ENCODE data around the gene NUDT5.

The NUDT5 gene

DNA sequence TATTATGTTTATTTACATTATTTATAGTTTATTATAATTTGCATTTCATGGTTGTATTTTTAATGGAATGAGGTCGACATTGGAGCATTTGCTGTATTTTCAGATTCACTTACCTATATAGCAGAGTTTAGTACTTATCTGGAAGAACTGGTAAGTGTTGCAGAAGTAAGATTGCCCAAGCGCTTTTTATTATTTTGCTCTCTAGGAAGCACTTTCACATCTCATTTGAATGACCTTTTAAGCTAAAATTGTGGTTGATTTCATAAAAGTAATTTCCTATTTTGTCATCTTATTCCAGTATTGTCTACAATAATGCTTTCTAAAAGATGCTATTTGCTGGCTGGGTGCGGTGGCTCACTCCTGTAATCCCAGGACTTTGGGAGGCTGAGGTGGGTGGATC lies 37.6 kb downstream of the NUDT5 start:
- TF ChIP-seq GATA2 (IDR thresholded peaks at IDR 0.05; ENCODE audit: low read depth, low read length) = no peak
- no peak for TF ChIP-seq GATA3 (IDR thresholded peaks at IDR 0.05; ENCODE audit: low read depth, low read length)

DNA sequence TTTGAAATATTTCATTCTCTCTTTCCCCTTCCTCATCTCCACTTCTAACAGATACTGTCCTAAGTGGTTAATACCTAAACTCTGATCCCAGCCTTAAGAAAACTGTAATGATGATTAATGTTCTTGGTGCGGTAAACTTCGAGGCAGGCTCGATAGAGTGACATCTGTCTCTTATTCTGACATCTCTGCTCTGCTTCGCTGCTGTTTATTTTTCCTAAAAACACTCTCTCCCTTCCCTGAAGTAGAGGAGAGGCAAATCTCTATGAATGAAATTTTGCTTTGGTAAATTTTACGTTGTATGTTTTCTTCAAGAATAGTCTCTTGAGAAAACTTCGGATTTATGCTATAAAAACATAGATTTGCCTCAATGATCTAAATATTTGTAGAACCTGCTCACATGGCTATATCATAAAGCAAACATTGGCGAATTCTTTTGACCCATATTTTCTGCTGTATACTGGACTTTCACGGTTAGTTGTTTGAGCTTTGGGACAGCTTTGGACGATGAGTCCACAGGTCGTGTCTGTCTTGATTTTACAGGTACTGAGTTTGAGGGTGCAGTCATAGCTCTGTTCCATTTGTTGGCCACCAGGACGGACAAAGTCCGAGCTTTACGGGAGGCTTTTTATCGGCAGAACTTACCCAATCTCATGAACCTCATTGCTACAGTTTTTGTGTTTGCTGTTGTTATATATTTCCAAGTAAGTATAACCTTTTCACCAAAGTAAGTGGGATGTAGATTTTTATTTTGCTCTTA lies 39.1 kb downstream of the NUDT5 start:
- TF ChIP-seq GATA2 (IDR thresholded peaks at IDR 0.05; ENCODE audit: low read depth, low read length) (no peak), GATA3 (IDR thresholded peaks at IDR 0.05; ENCODE audit: low read depth, low read length) (no peak)

DNA sequence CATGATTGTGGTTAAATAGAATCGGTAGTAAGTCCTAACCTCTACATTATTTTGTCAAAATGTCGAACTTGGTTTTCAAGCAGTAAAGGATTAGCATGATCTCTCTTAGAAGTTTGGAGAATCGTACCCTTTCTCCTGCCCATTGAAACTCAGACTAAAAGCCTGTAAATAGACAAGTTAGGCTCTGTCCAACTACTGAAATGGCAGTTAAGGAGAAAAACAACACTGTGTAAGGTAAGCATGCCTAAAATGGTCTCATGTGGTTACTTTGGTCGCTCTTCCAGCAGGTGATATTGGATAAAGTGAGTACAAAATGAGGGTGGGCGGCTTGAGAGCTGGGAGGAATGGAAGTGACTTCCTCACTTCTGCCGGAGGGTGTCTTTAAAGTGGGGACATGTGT lies 41.2 kb downstream of the NUDT5 start:
- TF ChIP-seq GATA2 (IDR thresholded peaks at IDR 0.05; ENCODE audit: low read depth, low read length) = no peak
- no peak for TF ChIP-seq GATA3 (IDR thresholded peaks at IDR 0.05; ENCODE audit: low read depth, low read length)

DNA sequence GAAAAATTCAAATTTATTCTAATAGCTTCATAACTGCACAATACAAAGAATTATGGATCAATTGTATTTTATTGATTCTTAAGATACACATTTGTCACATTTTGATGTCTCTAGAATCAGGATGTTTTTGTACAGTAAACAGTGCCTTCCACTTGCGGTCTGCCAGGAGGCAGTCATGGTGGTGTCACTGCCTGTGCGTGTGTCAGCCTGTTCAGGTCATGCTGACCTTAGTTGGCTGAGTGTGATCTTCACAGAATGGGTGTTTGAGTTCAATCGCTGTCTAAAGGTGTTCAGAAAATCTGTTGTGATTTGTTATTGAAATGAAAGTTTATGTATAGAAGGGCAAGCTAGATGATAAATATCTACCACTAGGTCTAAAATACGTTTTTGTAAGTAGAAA lies 45.5 kb downstream of the NUDT5 start:
- no peak for TF ChIP-seq GATA2 (IDR thresholded peaks at IDR 0.05; ENCODE audit: low read depth, low read length)
- TF ChIP-seq GATA3 (IDR thresholded peaks at IDR 0.05; ENCODE audit: low read depth, low read length) = no peak

DNA sequence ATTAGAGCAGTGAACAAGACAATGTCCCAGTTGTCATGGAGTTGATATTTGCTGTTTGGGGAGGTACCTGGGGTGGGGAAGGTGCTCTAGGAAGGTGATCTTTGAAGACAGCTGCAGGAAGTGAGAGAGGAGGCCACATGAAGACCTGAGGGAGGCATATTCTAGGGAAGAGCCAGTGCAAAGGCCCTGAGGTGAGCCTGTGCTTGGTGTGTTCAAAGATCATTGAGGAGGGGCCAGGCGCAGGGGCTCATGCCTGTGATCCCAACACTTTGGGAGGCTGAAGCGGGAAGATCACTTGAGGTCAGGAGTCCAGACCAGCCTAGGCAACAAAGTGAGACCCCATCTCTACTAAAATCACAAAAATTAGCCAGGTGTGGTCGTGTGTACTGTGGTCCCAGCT lies 51.2 kb downstream of the NUDT5 start:
- TF ChIP-seq GATA2 (IDR thresholded peaks at IDR 0.05; ENCODE audit: low read depth, low read length) (no peak), GATA3 (IDR thresholded peaks at IDR 0.05; ENCODE audit: low read depth, low read length) (no peak)

DNA sequence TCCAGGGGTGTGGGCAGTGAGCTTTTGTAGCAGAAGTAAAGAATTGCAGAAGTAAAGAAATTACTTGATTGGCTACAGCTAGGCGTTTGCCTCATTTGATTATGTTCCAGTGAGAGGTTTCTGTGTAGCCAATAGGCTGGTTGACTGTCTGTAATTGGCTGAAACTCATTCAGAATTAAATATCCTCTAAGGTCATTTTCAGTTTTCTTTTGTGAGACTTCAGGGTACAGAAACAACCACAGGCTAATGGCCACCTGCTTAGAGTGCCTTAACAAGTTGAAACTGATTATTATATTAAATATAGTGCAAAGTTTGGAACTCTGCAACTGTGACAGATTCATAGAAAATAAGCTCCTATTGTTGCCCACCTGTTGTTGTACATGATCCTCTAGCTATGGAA lies 55.7 kb downstream of the NUDT5 start:
- TF ChIP-seq GATA2 (IDR thresholded peaks at IDR 0.05; ENCODE audit: low read depth, low read length) = no peak
- no peak for TF ChIP-seq GATA3 (IDR thresholded peaks at IDR 0.05; ENCODE audit: low read depth, low read length)

DNA sequence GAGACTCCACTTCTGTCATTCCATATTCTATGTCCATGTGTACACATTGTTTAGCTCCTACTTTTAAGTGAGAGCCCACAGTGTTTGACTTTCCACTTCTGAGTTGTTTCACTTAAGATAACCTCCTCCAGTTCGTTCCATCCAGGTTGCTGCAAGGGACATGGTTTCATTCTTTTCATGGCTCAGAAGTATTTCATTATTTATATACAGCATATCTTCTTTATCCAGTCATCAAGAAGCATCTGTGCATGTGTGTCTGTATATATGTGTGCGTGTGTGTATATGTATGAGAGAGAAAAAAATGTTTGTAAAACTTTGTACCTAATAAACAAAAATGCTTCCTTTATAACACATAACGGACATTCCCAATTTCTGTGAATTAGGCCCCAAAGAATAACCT lies 60.1 kb downstream of the NUDT5 start:
- no peak for TF ChIP-seq GATA3 (IDR thresholded peaks at IDR 0.05; ENCODE audit: low read depth, low read length)
- TF ChIP-seq GATA2 (IDR thresholded peaks at IDR 0.05; ENCODE audit: low read depth, low read length) = no peak

DNA sequence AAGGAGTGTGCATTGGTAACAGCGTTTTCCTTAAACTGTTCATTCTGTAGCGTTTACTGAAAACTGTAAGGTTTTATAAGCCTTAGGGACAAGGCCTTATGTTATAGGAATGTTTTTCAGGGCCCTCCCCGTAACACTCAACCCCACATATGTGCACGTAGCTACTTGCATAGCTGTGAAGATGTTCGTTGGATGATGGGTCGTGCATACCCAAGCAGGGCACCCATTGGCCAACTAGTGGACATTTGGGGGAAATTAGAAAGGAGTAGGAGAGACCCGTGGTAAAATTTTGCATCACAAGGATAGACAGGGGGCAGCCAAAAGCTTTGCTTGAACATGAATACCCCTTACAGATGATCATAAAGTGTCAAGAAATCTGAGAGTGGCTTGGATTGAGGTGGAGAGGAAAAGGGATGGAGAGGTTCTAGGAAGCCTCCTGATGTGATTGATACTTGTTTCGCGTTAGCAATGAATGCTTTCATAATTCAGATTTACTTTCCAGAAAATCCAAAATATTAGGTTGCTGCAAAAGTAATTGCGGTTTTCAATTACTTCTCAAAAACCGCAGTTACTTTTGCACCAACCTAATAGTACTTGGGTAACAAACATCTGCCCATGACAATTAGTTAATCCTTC lies 65.3 kb downstream of the NUDT5 start:
- no peak for TF ChIP-seq GATA3 (IDR thresholded peaks at IDR 0.05; ENCODE audit: low read depth, low read length)
- TF ChIP-seq GATA2 (IDR thresholded peaks at IDR 0.05; ENCODE audit: low read depth, low read length) = no peak

DNA sequence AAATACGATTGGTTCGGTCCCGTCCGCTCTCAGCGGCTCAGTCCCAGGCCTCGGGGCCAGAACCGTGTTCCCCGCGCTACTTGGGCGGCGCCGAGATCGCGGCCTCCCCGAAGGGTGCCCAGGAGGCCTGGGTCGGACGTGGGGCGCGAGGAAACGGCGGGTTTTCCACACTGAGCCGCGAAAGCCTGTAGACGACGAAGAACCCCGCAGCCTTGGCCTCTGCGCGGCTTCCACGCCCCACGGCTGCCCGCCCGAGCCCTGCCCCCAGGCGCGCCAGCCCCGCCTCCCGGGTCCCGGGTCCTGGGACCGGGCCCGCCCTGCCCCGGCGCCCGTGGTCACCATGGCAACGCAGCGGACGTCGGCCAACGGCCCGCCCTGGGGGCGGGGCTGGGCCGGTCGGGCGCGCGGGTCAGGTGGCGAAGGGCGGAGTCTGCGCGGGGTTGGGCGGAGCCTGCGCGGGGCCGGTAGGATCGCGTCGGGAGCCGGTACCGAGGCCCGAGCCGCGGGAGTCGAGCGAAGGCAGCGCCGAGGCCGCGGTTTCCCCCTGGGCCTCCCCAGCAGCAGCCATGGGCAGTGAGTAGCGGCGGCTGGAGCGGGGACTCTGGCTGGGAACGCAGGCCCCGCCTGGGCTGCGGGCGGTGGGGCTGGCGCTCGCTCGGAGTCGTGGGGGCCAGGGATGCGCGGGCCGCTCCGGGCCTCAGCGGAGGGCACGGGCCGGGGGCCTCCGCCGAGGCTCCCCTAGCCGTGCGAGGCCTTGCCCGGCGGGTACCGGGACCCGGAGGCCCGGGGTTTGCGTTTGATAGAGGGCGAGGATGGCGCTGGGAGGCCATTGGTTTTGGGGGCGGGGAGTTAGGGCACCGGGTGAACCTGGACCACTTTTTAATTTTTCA lies 66.2 kb downstream of the NUDT5 start, which contains the start of gene SEC61A2:
Gene SEC61A2, plus strand, starts transcription at position 456 of the 890 bp plus-strand sequence. Its CDS starts 111 bp downstream, at position 567.
- no peak for TF ChIP-seq GATA3 (IDR thresholded peaks at IDR 0.05; ENCODE audit: low read depth, low read length)
- no peak for TF ChIP-seq GATA2 (IDR thresholded peaks at IDR 0.05; ENCODE audit: low read depth, low read length)

DNA sequence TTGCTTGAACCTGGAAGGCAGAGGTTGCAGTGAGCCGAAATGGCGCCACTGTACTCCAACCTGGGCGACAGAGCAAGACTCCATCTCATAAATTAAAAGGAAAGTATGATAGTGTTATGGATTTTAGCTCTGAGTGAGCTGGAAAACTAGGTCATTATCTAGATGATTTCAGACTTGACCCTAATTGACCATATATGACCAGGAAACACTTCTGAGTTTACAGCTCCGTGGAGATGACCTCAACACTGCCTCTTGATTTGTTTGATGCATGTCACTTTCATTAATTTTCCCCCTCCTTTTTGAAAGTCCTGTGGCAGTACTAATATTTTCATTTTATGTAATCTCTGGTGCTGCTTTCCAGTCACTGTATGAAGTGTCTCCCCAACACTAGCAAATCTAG lies 74.0 kb downstream of the NUDT5 start:
- no peak for TF ChIP-seq GATA3 (IDR thresholded peaks at IDR 0.05; ENCODE audit: low read depth, low read length)
- no peak for TF ChIP-seq GATA2 (IDR thresholded peaks at IDR 0.05; ENCODE audit: low read depth, low read length)
